HepG2 (cell line): ENCODE measurements around the gene RAB3A. TPM values are rescaled to one million over a fixed set of nuclear protein-coding genes. Genes with fewer than 3 reads are reported as not detected.
A peak's percentile ranks its signal among the peaks of the same experiment; 100 is the strongest.

Experiments used
- ATAC-seq: fragments of 200-7000 bp; cut with Tn5 transposase; 3 replicates; pipeline ENCODE4 v1.9.1; 2020; ENCODE audit warnings: mild to moderate bottlenecking, moderate library complexity
- BruUV-seq: library from RNA; stranded (reverse); fragments of 400-500 nt; replicated peaks from 2 replicates; lab custom pipeline; 2021; lab: Mats Ljungman, UMichigan
- CTCF ChIA-PET: fragments of 300-600 bp; formaldehyde crosslinking; extraction: SDS; loops from one replicate; lab custom pipeline; 2021; ENCODE audit warnings: low total read pairs, inconsistent platforms, low intra/inter-chr PET ratio; lab: Yijun Ruan, JAX
- POLR2A ChIA-PET: fragments of 350-600 bp; sonication (Branson Sonifier 250); formaldehyde crosslinking; loops from one replicate; lab custom pipeline; 2020; ENCODE audit warnings: antibody characterized with exemption, inconsistent platforms; lab: Yijun Ruan, JAX
- DNase-seq: peaks from one replicate; pipeline ENCODE4 v3.0.0-alpha.2; 2015; ENCODE audit warnings: low spot score
- FAIRE-seq: peaks from 3 replicates; lab custom pipeline; 2011; peaks lifted over from hg19 to GRCh38; lab: Jason Lieb, UNC
- H2AFZ ChIP-seq: one replicate; pipeline ENCODE4 v1.6.1; 2011; ENCODE audit warnings: low read length, inconsistent platforms
- H3K27ac ChIP-seq: fragments of 300-600 bp; 3 replicates; pipeline ENCODE4 v1.8.0; 2011; ENCODE audit warnings: mixed run types, mild to moderate bottlenecking, mixed read lengths, low read length, inconsistent platforms; ENCODE audit not compliant: insufficient read depth; ENCODE audit errors: extremely low read length
- H3K27me3 ChIP-seq, 2 experiments: fragments of 200-600 bp in 1 of 2; 2 replicates in 1 of 2; 3 replicates in 1 of 2; pipeline versions ENCODE4 v1.6.0 to v1.8.0; 2011; ENCODE audit warnings: low read length in 2 of 2, mild to moderate bottlenecking in 2 of 2, moderate library complexity in 2 of 2, inconsistent platforms in 1 of 2; ENCODE audit not compliant: insufficient read depth in 2 of 2, control insufficient read depth in 1 of 2
- H3K36me3 ChIP-seq, 2 experiments: fragments of 200-600 bp in 1 of 2; replicated peaks in 1 of 2; 2 replicates in 1 of 2; 3 replicates in 1 of 2; pipeline versions ENCODE4 v1.5.1 to v1.8.0; 2011; ENCODE audit warnings: low read length in 2 of 2, inconsistent platforms in 1 of 2; ENCODE audit not compliant: insufficient read depth in 2 of 2, control insufficient read depth in 1 of 2
- H3K4me1 ChIP-seq: 2 replicates; pipeline ENCODE4 v1.5.1; 2012; ENCODE audit warnings: low read length, inconsistent platforms; ENCODE audit not compliant: insufficient read depth
- H3K4me2 ChIP-seq: 2 replicates; pipeline ENCODE4 v1.6.0; 2011; ENCODE audit warnings: low read depth, low read length, inconsistent platforms
- H3K4me3 ChIP-seq, 3 experiments: fragments of 200-600 bp in 1 of 3; sonication (generic), shearing (Covaris generic) in 1 of 3; replicated peaks in 1 of 3; 2 replicates each; pipeline ENCODE4 v1.5.1; 2011 to 2016; ENCODE audit warnings: low read length in 3 of 3, inconsistent platforms in 2 of 3, low read depth in 2 of 3, mild to moderate bottlenecking in 2 of 3, control low read depth in 1 of 3, mixed read lengths in 1 of 3; ENCODE audit not compliant: insufficient read depth in 1 of 3
- H3K79me2 ChIP-seq: one replicate; pipeline ENCODE4 v1.6.1; 2011; ENCODE audit warnings: low read length, inconsistent platforms; ENCODE audit not compliant: insufficient read depth
- H3K9ac ChIP-seq: 2 replicates; pipeline ENCODE4 v1.6.0; 2011; ENCODE audit warnings: mild to moderate bottlenecking, low read depth, low read length, inconsistent platforms; ENCODE audit not compliant: insufficient read depth
- H3K9me3 ChIP-seq: 2 replicates; pipeline ENCODE4 v1.5.1; 2012; ENCODE audit warnings: mild to moderate bottlenecking, low read length
- H4K20me1 ChIP-seq: 2 replicates; pipeline ENCODE4 v1.6.0; 2011; ENCODE audit warnings: inconsistent platforms, mild to moderate bottlenecking, low read length, moderate library complexity; ENCODE audit not compliant: insufficient read depth
- ARNT2 ChIP-seq: sonication (generic); formaldehyde crosslinking; IDR thresholded peaks from 2 replicates; pipeline ENCODE4 v1.8.0; 2022; ENCODE audit warnings: mild to moderate bottlenecking, low read depth, missing genetic modification reagents, moderate library complexity
- FOXA3 ChIP-seq: IDR thresholded peaks from 2 replicates; pipeline ENCODE4 v1.6.1; 2016; ENCODE audit warnings: missing genetic modification reagents, missing compliant biosample characterization
- GATAD2A ChIP-seq: IDR thresholded peaks from 2 replicates; pipeline ENCODE4 v1.6.1; 2016
- GLMP ChIP-seq: sonication (generic); formaldehyde crosslinking; IDR thresholded peaks from 2 replicates; pipeline ENCODE4 v1.9.0; 2021; ENCODE audit warnings: missing genetic modification reagents, mild to moderate bottlenecking, borderline replicate concordance
- KLF16 ChIP-seq, 2 experiments: sonication (generic) in 1 of 2; formaldehyde crosslinking in 1 of 2; IDR thresholded peaks; 2 replicates each; pipeline versions ENCODE4 v1.6.1 to v1.8.0; 2016 to 2023; ENCODE audit warnings: missing genetic modification reagents in 2 of 2, missing compliant biosample characterization in 1 of 2
- MEIS1 ChIP-seq: sonication (generic); formaldehyde crosslinking; IDR thresholded peaks from 2 replicates; pipeline ENCODE4 v1.9.0; 2021; ENCODE audit warnings: mild to moderate bottlenecking, missing genetic modification reagents, moderate library complexity, borderline replicate concordance
- NFATC3 ChIP-seq: sonication (generic); formaldehyde crosslinking; IDR thresholded peaks from 2 replicates; pipeline ENCODE4 v1.5.1; 2020; ENCODE audit warnings: mild to moderate bottlenecking, missing genetic modification reagents
- NR2C2 ChIP-seq: sonication (generic); formaldehyde crosslinking; IDR thresholded peaks from 2 replicates; pipeline ENCODE4 v1.4.0; 2020; ENCODE audit warnings: missing genetic modification reagents, mild to moderate bottlenecking, moderate library complexity, borderline replicate concordance
- PCBP1 ChIP-seq: fragments of 200-400 bp; formaldehyde crosslinking; IDR thresholded peaks from 2 replicates; pipeline ENCODE4 v1.6.1; 2017; ENCODE audit warnings: mild to moderate bottlenecking, low read depth, low read length, borderline replicate concordance
- PHF8 ChIP-seq: sonication (generic); formaldehyde crosslinking; IDR thresholded peaks from 2 replicates; pipeline ENCODE4 v1.5.0; 2020; ENCODE audit warnings: missing genetic modification reagents
- PRMT3 ChIP-seq: sonication (generic); formaldehyde crosslinking; IDR thresholded peaks from 2 replicates; pipeline ENCODE4 v1.8.1; 2022; ENCODE audit warnings: low read depth, mild to moderate bottlenecking, moderate library complexity, missing genetic modification reagents, borderline replicate concordance
- RFX5 ChIP-seq: IDR thresholded peaks from 2 replicates; pipeline ENCODE4 v1.6.1; 2011; ENCODE audit warnings: low read depth, low read length, improper control_type of control experiment
- TEAD3 ChIP-seq: optimal IDR thresholded peaks from 2 replicates; pipeline ENCODE3; 2016; ENCODE audit warnings: borderline replicate concordance
- ZNF180 ChIP-seq: sonication (generic); formaldehyde crosslinking; IDR thresholded peaks from 2 replicates; pipeline ENCODE4 v1.4.0; 2020; ENCODE audit warnings: low read depth, missing genetic modification reagents, borderline replicate concordance
- ZNF629 ChIP-seq: sonication (generic); formaldehyde crosslinking; conservative IDR thresholded peaks from 2 replicates; pipeline ENCODE4 v1.5.0; 2020; ENCODE audit warnings: missing genetic modification reagents
- ZNF678 ChIP-seq: sonication (generic); formaldehyde crosslinking; IDR thresholded peaks from 2 replicates; pipeline ENCODE4 v1.4.0; 2020; ENCODE audit warnings: mild to moderate bottlenecking, missing genetic modification reagents
- WGBS: methylation state at CpG from one replicate; pipeline ENCODE4 v1.1.6; 2017; ENCODE audit warnings: low lambda C conversion rate; 5-methylcytosine and 5-hydroxymethylcytosine counted together
- in situ Hi-C: cut with HindIII; loops from 2 replicates; pipeline ENCODE4 v1.10.0; 2017; ENCODE audit warnings: low pct_unique_long_range_greater_than_20kb; ENCODE audit not compliant: extremely low pct_ligation_motif_present
- intact Hi-C: fragments of 100-400 bp; cut with micrococcal nuclease; formaldehyde crosslinking; loops from one replicate; pipeline ENCODE4 v1.10.0; 2022; ENCODE audit not compliant: unreplicated experiment
- polyA plus RNA-seq, 8 experiments: library from polyadenylated mRNA; depleted of rRNA in 3 of 8; stranded (reverse) in 7 of 8; unstranded in 1 of 8; fragments of >200 nt; fragmentation: Illumina TruSeq in 4 of 8; extraction: Trizol in 4 of 8; gene quantifications; 2 replicates each; pipeline versions ENCODE4 v1.2.1 to v1.2.3, GENCODE V29; 2011 to 2016; ENCODE audit warnings: low read depth in 4 of 8, missing spikeins in 1 of 8, mixed read lengths in 1 of 8; ENCODE audit not compliant: insufficient read depth in 1 of 8
- total RNA-seq, 5 experiments: library from RNA; depleted of rRNA; stranded (reverse); fragments of >200 nt; fragmentation: Illumina TruSeq; extraction: Trizol; gene quantifications; 2 replicates each; pipeline ENCODE4 v1.2.3, GENCODE V29; 2016; ENCODE audit warnings: low read depth in 1 of 5
- TF ChIP-seq, protein P1 (sequence below): sonication (generic); formaldehyde crosslinking; IDR thresholded peaks from 2 replicates; pipeline ENCODE4 v1.4.0; 2020; ENCODE audit warnings: missing genetic modification reagents

The RAB3A gene
- total and polyA plus RNA-seq, 2 of the 13 experiments (the other 11 are each of a cell fraction or from before 2014, with no cell fraction given), result 0.58 to 0.98 TPM

GRCh38 chr19:18173572-18174288, 30.1 kb downstream of the RAB3A start, which contains the start of gene IFI30 (continued):
- TF ChIP-seq RFX5, result no peak
- TF ChIP-seq ZNF678 (CRISPR knock-in tag), result 0 out of 2 replicates have a peak, but pooled peaks have one; percentile 32
- TF ChIP-seq, protein P1, sequence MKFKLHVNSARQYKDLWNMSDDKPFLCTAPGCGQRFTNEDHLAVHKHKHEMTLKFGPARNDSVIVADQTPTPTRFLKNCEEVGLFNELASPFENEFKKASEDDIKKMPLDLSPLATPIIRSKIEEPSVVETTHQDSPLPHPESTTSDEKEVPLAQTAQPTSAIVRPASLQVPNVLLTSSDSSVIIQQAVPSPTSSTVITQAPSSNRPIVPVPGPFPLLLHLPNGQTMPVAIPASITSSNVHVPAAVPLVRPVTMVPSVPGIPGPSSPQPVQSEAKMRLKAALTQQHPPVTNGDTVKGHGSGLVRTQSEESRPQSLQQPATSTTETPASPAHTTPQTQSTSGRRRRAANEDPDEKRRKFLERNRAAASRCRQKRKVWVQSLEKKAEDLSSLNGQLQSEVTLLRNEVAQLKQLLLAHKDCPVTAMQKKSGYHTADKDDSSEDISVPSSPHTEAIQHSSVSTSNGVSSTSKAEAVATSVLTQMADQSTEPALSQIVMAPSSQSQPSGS (CRISPR knock-in tag), result no peak; the same call in 1 of the 2 replicates
- TF ChIP-seq FOXA3, result peak; percentile 47; the same call in 1 of the 2 replicates
- 0 out of 2 replicates have a peak, but pooled peaks have one; percentile 32 for TF ChIP-seq NFATC3 (CRISPR knock-in tag)
- TF ChIP-seq MEIS1 (CRISPR knock-in tag), result 0 out of 2 replicates have a peak, but pooled peaks have one; percentile 38
- TF ChIP-seq NR2C2 (CRISPR knock-in tag), result no peak; the same call in 1 of the 2 replicates
- TF ChIP-seq, all 625 proteins: peak for 185

DNA sequence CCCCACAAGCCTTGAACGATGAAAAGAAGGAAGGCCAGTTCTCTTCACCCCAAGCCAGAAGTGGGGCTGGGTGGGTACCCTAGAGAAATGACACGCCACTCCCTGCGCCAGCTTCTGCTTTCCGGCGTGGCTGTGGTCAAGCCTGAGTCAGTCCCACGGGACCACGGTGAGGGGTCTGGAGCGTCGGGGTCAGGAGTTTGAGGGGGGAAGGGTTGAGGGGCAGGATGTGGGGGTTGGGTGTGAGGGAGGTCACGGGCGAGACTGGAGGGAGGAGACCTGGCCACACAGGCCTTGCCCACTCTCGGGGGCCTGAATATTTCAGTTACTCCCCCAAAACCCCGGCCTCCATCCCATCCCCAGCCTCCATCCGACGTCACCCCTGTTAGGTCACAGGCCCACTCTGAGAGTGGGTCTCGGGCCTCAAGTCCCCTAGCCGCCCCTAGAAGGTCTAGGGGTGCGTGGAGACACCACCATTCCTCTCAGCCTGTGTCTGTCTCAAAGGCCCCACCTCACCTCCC, 30.7 kb downstream of the RAB3A start:
- Histone ChIP-seq H3K4me2 (peak overlapping the region; percentile 77), H3K4me1 (peaks cover 14% of the 10 kb centered on the region), H3K79me2 (no peaks in the 10 kb centered on the region), H3K9me3 (no peaks in the 10 kb centered on the region), H3K36me3 (peaks cover 4 to 18% of the 10 kb centered on the region in 2 experiments; a peak in 4 of 5 replicates), H3K9ac (no peak overlapping the region), H3K27me3 (no peaks in the 10 kb centered on the region), H3K27ac (peak overlapping the region; percentile 62), H2AFZ (no peak overlapping the region), H3K4me3 (peak overlapping the region in 1 of 3 experiments; percentile 80; a peak in 1 of 6 replicates), H4K20me1 (0 out of 2 replicates have a peak, but pooled peaks cover 3% of the 10 kb centered on the region)
- 81% methylated on average over 18 of the region's 18 CpGs for WGBS
- CTCF ChIA-PET, result no interaction called here
- TF ChIP-seq GLMP (no peak), TEAD3 (CRISPR knock-in tag) (no peak), PRMT3 (CRISPR knock-in tag) (0 out of 2 replicates have a peak, but pooled peaks have one; percentile 21), KLF16 (CRISPR knock-in tag; IDR thresholded peaks at IDR 0.05) (no peak), PHF8 (CRISPR knock-in tag) (no peak), ARNT2 (0 out of 2 replicates have a peak, but pooled peaks have one; percentile 10), GATAD2A (CRISPR knock-in tag) (no peak), PCBP1 (0 out of 2 replicates have a peak, but pooled peaks have one; percentile 19), ZNF629 (CRISPR knock-in tag) (no peak), ZNF180 (CRISPR knock-in tag) (no peak)
- FAIRE-seq, result no peak
- ATAC-seq, result no peak
- no TSS peak for BruUV-seq
- DNase-seq, result no peak
- intact Hi-C loops (no loop called here), in situ Hi-C loops (loop anchor here (10.0 kb wide), 1 partner anchor 168 kb away; the partner anchor contains the start of gene ARRDC2)
- POLR2A ChIA-PET, result interaction anchor here (0.9 kb wide), 1 partner anchor 14 kb away, joined by 3 read pairs; no protein-coding TSS in a partner anchor
